A673 (cell line): ENCODE data around the gene TCF25. TPM values are rescaled to one million over a fixed set of nuclear protein-coding genes. Genes with fewer than 3 reads are reported as not detected.

ENCODE experiments used
- BruUV-seq: library from RNA; stranded (reverse); fragments of 400-500 nt; replicated peaks from 2 replicates; lab custom pipeline; 2021; lab: Mats Ljungman, UMichigan
- CTCF ChIA-PET: fragments of 300-600 bp; sonication (Branson Sonifier 250); formaldehyde crosslinking; loops from one replicate; lab custom pipeline; 2022; ENCODE audit warnings: antibody characterized with exemption; lab: Charles Lee
- POLR2A ChIA-PET: fragments of 300-600 bp; sonication (Branson Sonifier 250); formaldehyde crosslinking; loops from one replicate; lab custom pipeline; 2022; ENCODE audit warnings: antibody characterized with exemption; ENCODE audit not compliant: low non-redundant PET; lab: Charles Lee
- DNase-seq: peaks from one replicate; pipeline ENCODE4 v3.0.0-alpha.2; 2015; ENCODE audit warnings: low spot score
- H3K27ac ChIP-seq: fragments of 200-600 bp; sonication (generic); 2 replicates; pipeline ENCODE4 v1.5.1; 2016; ENCODE audit warnings: mixed run types, low read depth, mild to moderate bottlenecking, mixed read lengths, antibody characterized with exemption, low read length; ENCODE audit not compliant: poor library complexity, severe bottlenecking
- H3K27me3 ChIP-seq: fragments of 200-600 bp; sonication (generic); replicated peaks from 2 replicates; pipeline ENCODE4 v1.6.1; 2017; ENCODE audit warnings: mixed run types, low read depth, mild to moderate bottlenecking, mixed read lengths, antibody characterized with exemption, low read length; ENCODE audit not compliant: insufficient read depth, poor library complexity
- H3K36me3 ChIP-seq: fragments of 200-600 bp; sonication (generic); 2 replicates; pipeline ENCODE4 v1.6.1; 2016; ENCODE audit warnings: mixed run types, mild to moderate bottlenecking, mixed read lengths, antibody characterized with exemption, low read length; ENCODE audit not compliant: insufficient read depth, poor library complexity, severe bottlenecking
- H3K4me1 ChIP-seq: fragments of 200-600 bp; sonication (generic); 2 replicates; pipeline ENCODE4 v1.6.1; 2017; ENCODE audit warnings: mixed run types, mild to moderate bottlenecking, mixed read lengths, antibody characterized with exemption, low read length; ENCODE audit not compliant: insufficient read depth, poor library complexity, severe bottlenecking
- H3K4me3 ChIP-seq: fragments of 200-600 bp; sonication (generic); 2 replicates; pipeline ENCODE4 v1.5.1; 2016; ENCODE audit warnings: low read depth, mixed run types, mild to moderate bottlenecking, mixed read lengths, low read length; ENCODE audit not compliant: poor library complexity, severe bottlenecking
- H3K9me3 ChIP-seq: fragments of 200-600 bp; sonication (generic); 2 replicates; pipeline ENCODE4 v1.6.1; 2016; ENCODE audit warnings: mixed run types, low read depth, mild to moderate bottlenecking, mixed read lengths, antibody characterized with exemption, low read length; ENCODE audit not compliant: poor library complexity, severe bottlenecking
- CTCF ChIP-seq: fragments of 300-800, 200-600 bp; sonication (generic); conservative IDR thresholded peaks from 2 replicates; pipeline ENCODE4 v1.5.1; 2017; ENCODE audit warnings: low read depth, mild to moderate bottlenecking, antibody characterized with exemption, low read length, moderate library complexity, mixed read lengths
- EZH2 ChIP-seq: fragments of 200-600 bp; sonication (generic); IDR thresholded peaks from 2 replicates; pipeline ENCODE4 v1.6.1; 2017; ENCODE audit warnings: borderline replicate concordance, low read depth, mild to moderate bottlenecking, mixed read lengths, antibody characterized with exemption, low read length; ENCODE audit not compliant: poor library complexity, severe bottlenecking
- intact Hi-C: fragments of 100-400 bp; cut with micrococcal nuclease; formaldehyde crosslinking; loops from one replicate; pipeline ENCODE4 v1.10.0; 2022; ENCODE audit not compliant: unreplicated experiment
- total RNA-seq: library from RNA; stranded (reverse); gene quantifications from 2 replicates; pipeline ENCODE4 v1.2.3, GENCODE V29; 2021

Gene TCF25
- total RNA-seq, 1 experiment from 2014 or later = 190 TPM

DNA sequence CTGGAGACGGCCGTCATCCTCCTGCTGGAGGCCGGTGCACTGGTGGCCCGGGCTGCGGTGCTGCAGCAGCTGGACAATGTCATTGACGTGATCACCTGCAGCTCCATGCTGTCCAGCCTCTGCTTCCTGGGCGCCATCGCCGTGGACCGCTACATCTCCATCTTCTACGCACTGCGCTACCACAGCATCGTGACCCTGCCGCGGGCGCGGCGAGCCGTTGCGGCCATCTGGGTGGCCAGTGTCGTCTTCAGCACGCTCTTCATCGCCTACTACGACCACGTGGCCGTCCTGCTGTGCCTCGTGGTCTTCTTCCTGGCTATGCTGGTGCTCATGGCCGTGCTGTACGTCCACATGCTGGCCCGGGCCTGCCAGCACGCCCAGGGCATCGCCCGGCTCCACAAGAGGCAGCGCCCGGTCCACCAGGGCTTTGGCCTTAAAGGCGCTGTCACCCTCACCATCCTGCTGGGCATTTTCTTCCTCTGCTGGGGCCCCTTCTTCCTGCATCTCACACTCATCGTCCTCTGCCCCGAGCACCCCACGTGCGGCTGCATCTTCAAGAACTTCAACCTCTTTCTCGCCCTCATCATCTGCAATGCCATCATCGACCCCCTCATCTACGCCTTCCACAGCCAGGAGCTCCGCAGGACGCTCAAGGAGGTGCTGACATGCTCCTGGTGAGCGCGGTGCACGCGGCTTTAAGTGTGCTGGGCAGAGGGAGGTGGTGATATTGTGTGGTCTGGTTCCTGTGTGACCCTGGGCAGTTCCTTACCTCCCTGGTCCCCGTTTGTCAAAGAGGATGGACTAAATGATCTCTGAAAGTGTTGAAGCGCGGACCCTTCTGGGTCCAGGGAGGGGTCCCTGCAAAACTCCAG, 46.4 kb downstream of the TCF25 start:
- TF ChIP-seq EZH2 (no peak), CTCF (no peak)
- no peak overlapping the region for H3K4me3 ChIP-seq
- BruUV-seq = no TSS peak
- no peak for DNase-seq
- peaks cover 44% of the 10 kb centered on the region for H3K4me1 ChIP-seq
- H3K9me3 ChIP-seq = no peaks in the 10 kb centered on the region
- ChIA-PET CTCF (no interaction called here), POLR2A (no interaction called here)
- no peak overlapping the region for H3K27ac ChIP-seq
- intact Hi-C loops = loop anchor here (10.0 kb wide), 2 partner anchors 105 to 215 kb away; partner anchors contain the start of gene SPATA2L
- no peaks in the 10 kb centered on the region for H3K27me3 ChIP-seq
- H3K36me3 ChIP-seq = no peaks in the 10 kb centered on the region

DNA sequence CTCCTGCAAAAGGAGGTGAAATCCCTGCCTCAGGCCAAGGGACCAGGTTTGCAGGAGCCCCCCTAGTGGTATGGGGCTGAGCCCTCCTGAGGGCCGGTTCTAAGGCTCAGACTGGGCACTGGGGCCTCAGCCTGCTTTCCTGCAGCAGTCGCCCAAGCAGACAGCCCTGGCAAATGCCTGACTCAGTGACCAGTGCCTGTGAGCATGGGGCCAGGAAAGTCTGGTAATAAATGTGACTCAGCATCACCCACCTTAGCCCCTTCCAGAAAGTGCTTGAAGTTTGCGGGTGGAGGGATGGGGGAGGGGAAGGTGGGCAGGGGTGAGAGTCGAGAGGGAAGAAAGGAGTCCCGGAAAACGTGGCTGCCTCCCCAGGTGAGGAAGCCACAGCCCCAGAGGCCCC, 47.3 kb downstream of the TCF25 start:
- Histone ChIP-seq H3K4me1 (peaks cover 53% of the 10 kb centered on the region), H3K27me3 (no peaks in the 10 kb centered on the region), H3K27ac (no peak overlapping the region), H3K36me3 (no peaks in the 10 kb centered on the region), H3K4me3 (no peak overlapping the region), H3K9me3 (no peaks in the 10 kb centered on the region)
- TF ChIP-seq CTCF = no peak
- TF ChIP-seq EZH2 = no peak
- no TSS peak for BruUV-seq
- POLR2A ChIA-PET = interaction anchor here (0.6 kb wide), 1 partner anchor 146 kb away, joined by 4 read pairs; no protein-coding TSS in a partner anchor
- intact Hi-C loops = loop anchor here (10.0 kb wide), 1 partner anchor 104 kb away; no protein-coding TSS in a partner anchor
- no peak for DNase-seq
- CTCF ChIA-PET = no interaction called here

- ChIA-PET CTCF (no interaction called here), POLR2A (interaction anchor here (0.6 kb wide), 1 partner anchor 146 kb away, joined by 4 read pairs; no protein-coding TSS in a partner anchor)
- Histone ChIP-seq H3K36me3 (no peaks in the 10 kb centered on the region), H3K4me3 (peak overlapping the region; percentile 95), H3K27ac (no peak overlapping the region), H3K9me3 (no peaks in the 10 kb centered on the region), H3K27me3 (no peaks in the 10 kb centered on the region), H3K4me1 (peaks cover 53% of the 10 kb centered on the region)
- BruUV-seq = no TSS peak
- intact Hi-C loops = loop anchor here (10.0 kb wide), 1 partner anchor 104 kb away; no protein-coding TSS in a partner anchor
- no peak for TF ChIP-seq EZH2
- TF ChIP-seq CTCF = no peak
- DNase-seq = no peak
Observed at GRCh38 chr16:89921131-89921701, 47.8 kb downstream of the TCF25 start.
